Vagina (tissue), 2 donors: ENCODE measurements around the gene RUNX3. TPM values are rescaled to one million over a fixed set of nuclear protein-coding genes. Genes with fewer than 3 reads are reported as not detected.
A peak's percentile ranks its signal among the peaks of the same experiment; 100 is the strongest.
"Not testable (repeated sequence)": the region's sequence is repeated elsewhere in the genome, so short reads cannot be mapped to it uniquely, and the experiment has no call there.

ENCODE experiments used
- DNase-seq, 2 donors: peaks; one replicate each; pipeline ENCODE4 v3.0.0-alpha.2; 2017; ENCODE audit errors: extremely low spot score in 2 of 2
- H3K27ac ChIP-seq: fragments of 200-600 bp; sonication (generic); one replicate; pipeline ENCODE4 v1.5.1; 2019
- H3K27me3 ChIP-seq: fragments of 200-600 bp; sonication (generic); one replicate; pipeline ENCODE4 v1.5.1; 2019
- H3K36me3 ChIP-seq, 2 donors: fragments of 200-600 bp; sonication (generic); one replicate each; pipeline ENCODE4 v1.5.1; 2017 to 2019
- H3K4me1 ChIP-seq: fragments of 200-600 bp; sonication (generic); one replicate; pipeline ENCODE4 v1.5.1; 2019
- H3K4me3 ChIP-seq, 2 donors: fragments of 200-600 bp; sonication (generic); 1 replicate in 1 of 2; 2 replicates in 1 of 2; pipeline ENCODE4 v1.5.1; 2016 to 2019
- H3K9me3 ChIP-seq: fragments of 200-600 bp; sonication (generic); one replicate; pipeline ENCODE4 v1.5.1; 2019
- POLR2A ChIP-seq, 2 donors: fragments of 450-650 bp; IDR thresholded peaks; one replicate each; pipeline ENCODE4 v1.6.1; 2017; ENCODE audit warnings: antibody characterized with exemption in 2 of 2, mild to moderate bottlenecking in 2 of 2, moderate library complexity in 2 of 2
- POLR2AphosphoS5 ChIP-seq, 2 donors: sonication (generic); formaldehyde crosslinking; IDR thresholded peaks; one replicate each; pipeline ENCODE4 v1.9.0; 2017; ENCODE audit warnings: antibody characterized with exemption in 2 of 2, mild to moderate bottlenecking in 2 of 2, low read depth in 1 of 2; ENCODE audit not compliant: insufficient read depth in 1 of 2
- intact Hi-C: fragments of 100-400 bp; cut with DNase I; formaldehyde crosslinking; loops from one replicate; pipeline ENCODE4 v1.15.1; 2023
- total RNA-seq: library from RNA; depleted of rRNA; stranded (reverse); fragments of >200 nt; gene quantifications from one replicate; pipeline ENCODE4 v1.2.3, GENCODE V29; 2016
- TF ChIP-seq, protein P1 (sequence below), 3 experiments: fragments of 450-650 bp in 2 of 3; fragments of 200-600 bp in 1 of 3; sonication (generic) in 1 of 3; IDR thresholded peaks; one replicate each; pipeline ENCODE4 v1.5.1; 2017 to 2019; ENCODE audit warnings: antibody characterized with exemption in 3 of 3, mild to moderate bottlenecking in 2 of 3, moderate library complexity in 2 of 3

RUNX3 gene
- total RNA-seq, result 4.2 TPM

DNA sequence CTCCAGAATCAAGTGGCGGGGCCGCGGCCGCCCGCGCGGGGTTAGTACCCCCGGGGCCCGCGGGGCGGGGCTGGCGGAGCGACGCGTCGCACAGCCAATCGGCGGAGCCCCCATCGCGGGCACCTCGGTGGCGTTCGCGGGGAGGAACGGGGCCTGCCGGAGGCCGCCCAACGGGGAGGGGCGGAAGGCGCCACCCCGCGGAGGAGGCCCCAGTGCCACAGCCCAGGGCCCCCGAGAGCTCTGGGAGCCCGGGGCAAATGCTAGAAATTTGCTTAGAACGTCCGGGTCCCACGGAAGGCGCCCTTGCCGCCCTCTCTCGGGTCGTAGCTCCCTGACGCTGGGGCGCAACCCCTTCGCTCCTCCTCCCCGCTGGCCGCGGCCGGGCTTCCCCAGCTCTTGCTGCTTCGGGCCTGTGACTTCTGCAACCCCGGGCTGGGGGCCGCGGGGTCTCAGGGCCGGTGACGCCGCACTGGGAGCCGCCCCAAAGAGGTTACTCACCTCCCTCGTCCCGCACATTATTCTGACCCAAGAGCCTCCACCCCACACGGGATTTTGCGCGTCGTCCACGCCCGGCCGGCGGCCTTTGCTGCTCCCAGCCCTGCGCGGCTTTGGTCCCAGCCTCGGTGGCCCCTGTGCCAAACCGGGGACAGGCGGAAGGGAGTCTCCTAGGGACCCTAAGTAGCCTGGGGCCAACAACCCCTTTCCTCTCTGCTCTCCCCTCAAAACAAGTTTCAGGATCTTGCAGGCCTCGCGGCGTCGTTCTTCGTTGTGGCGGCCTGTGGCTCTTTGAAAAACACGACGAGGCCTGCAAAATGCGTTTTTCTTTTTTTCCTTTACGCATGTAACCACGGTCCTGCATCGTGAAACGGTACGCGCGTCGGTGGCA is at the start of gene RUNX3:
RUNX3 (minus strand) TSS at position 17 of the 886 bp plus-strand sequence. CDS start 408 bp downstream, outside the sequence.
- DNase-seq, result no peak
- Histone ChIP-seq H3K36me3 (no peaks in the 10 kb centered on the region), H3K4me1 (peaks cover 42% of the 10 kb centered on the region), H3K9me3 (no peaks in the 10 kb centered on the region), H3K4me3 (peak within 1 kb of the TSS; percentile 23 to 35), H3K27me3 (peaks cover 39% of the 10 kb centered on the region), H3K27ac (peak within 1 kb of the TSS; percentile 62)
- intact Hi-C loops, result no loop called here
- TF ChIP-seq POLR2A (IDR thresholded peaks at IDR 0.05) (no peak), POLR2AphosphoS5 (IDR thresholded peaks at IDR 0.05; ENCODE audit: insufficient read depth in 1 of 2, low read depth in 1 of 2) (peak in 1 of 2 donors; percentile 34)
- TF ChIP-seq, protein P1, sequence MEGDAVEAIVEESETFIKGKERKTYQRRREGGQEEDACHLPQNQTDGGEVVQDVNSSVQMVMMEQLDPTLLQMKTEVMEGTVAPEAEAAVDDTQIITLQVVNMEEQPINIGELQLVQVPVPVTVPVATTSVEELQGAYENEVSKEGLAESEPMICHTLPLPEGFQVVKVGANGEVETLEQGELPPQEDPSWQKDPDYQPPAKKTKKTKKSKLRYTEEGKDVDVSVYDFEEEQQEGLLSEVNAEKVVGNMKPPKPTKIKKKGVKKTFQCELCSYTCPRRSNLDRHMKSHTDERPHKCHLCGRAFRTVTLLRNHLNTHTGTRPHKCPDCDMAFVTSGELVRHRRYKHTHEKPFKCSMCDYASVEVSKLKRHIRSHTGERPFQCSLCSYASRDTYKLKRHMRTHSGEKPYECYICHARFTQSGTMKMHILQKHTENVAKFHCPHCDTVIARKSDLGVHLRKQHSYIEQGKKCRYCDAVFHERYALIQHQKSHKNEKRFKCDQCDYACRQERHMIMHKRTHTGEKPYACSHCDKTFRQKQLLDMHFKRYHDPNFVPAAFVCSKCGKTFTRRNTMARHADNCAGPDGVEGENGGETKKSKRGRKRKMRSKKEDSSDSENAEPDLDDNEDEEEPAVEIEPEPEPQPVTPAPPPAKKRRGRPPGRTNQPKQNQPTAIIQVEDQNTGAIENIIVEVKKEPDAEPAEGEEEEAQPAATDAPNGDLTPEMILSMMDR (IDR thresholded peaks at IDR 0.05), result no peak

DNA sequence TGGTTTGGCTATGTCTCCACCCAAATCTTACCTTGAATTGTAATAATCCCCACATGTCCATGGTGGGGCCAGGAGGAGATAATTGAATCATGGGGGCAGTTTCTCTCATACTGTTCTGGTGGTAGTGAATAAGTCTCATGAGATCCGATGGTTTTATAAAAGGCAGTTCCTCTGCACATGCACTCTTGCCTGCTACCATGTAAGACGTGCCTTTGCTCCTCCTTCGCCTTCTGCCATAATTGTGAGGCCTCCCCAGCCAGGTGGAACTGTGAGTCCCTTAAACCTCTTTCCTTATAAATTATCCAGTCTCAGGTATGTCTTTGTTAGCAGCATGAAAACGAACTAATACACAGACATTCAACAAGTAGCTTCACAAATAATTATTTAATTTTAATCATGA is 49.2 kb upstream of the RUNX3 start:
- H3K4me3 ChIP-seq, DNase-seq, intact Hi-C loops, H3K4me1 ChIP-seq, H3K27ac ChIP-seq, H3K9me3 ChIP-seq, H3K36me3 ChIP-seq, H3K27me3 ChIP-seq: not testable (repeated sequence)

DNA sequence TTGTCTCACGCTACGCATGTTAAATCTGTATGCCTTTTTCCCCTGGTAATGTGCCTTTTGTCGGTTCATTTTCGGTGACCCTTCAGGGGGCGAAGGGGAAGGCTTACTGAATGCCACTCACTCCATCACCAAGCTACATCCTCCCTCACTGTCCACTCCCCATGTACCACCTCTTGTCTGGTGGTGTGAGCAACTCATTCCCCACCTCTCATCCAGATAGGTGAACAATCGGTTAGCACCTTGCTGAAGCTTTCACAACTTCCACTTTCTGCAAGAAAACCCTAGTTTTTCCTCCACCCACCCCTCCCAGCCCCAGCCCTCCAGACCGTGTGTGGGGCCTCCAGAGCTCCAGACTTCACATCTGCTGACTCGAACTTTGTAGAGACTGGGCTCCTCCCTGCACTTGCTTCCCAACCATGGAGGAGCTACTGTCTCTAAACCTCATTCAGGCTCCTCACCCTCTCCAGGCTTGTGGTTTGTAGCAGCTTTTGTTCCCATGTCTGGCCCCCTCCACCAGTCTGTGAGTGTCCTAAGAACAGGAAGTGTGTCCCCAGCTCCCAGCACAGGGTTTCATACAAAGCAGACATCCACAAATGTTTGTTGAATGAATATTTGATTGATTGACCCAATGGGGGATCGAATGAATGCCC is 48.4 kb upstream of the RUNX3 start:
- intact Hi-C loops, result no loop called here

DNA sequence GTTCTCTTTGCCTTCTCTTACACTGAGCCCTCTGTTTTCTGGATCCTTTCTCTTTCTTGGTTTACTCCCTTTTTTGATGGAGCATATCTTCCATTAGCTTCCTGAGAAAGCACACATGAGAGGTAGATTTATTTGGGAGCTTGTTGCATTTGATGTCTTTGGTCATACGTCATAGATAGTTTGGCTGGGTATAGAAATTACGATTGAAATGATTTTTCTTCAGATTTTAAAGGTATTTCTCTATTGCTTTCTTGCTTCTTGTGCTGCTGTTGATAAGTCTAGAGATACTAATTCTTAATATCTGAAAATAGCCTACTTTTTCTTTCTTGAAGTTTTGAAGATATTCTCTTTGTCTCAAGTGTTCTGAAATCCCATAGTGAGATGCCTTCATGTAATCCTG is 45.3 kb upstream of the RUNX3 start:
- no peak for TF ChIP-seq POLR2A (IDR thresholded peaks at IDR 0.05)
- TF ChIP-seq POLR2AphosphoS5 (IDR thresholded peaks at IDR 0.05; ENCODE audit: insufficient read depth in 1 of 2, low read depth in 1 of 2), result no peak
- TF ChIP-seq, protein P1 (IDR thresholded peaks at IDR 0.05), result no peak
- intact Hi-C loops, result no loop called here
- Histone ChIP-seq H3K27me3 (no peaks in the 10 kb centered on the region), H3K4me3 (no peak overlapping the region), H3K4me1 (no peaks in the 10 kb centered on the region), H3K9me3 (peaks cover 5% of the 10 kb centered on the region), H3K36me3 (no peaks in the 10 kb centered on the region), H3K27ac (no peak overlapping the region)
- no peak for DNase-seq

More for the DNA sequence above, 48.4 kb upstream of the RUNX3 start:
- no peak overlapping the region for H3K27ac ChIP-seq
- TF ChIP-seq POLR2A (IDR thresholded peaks at IDR 0.05) (no peak), POLR2AphosphoS5 (IDR thresholded peaks at IDR 0.05; ENCODE audit: insufficient read depth in 1 of 2, low read depth in 1 of 2) (no peak)
- H3K4me3 ChIP-seq, result no peak overlapping the region
- no peak for DNase-seq
- peaks cover 5% of the 10 kb centered on the region for H3K9me3 ChIP-seq
- H3K4me1 ChIP-seq, result no peaks in the 10 kb centered on the region
- H3K36me3 ChIP-seq, result no peaks in the 10 kb centered on the region
- H3K27me3 ChIP-seq, result no peaks in the 10 kb centered on the region

DNA sequence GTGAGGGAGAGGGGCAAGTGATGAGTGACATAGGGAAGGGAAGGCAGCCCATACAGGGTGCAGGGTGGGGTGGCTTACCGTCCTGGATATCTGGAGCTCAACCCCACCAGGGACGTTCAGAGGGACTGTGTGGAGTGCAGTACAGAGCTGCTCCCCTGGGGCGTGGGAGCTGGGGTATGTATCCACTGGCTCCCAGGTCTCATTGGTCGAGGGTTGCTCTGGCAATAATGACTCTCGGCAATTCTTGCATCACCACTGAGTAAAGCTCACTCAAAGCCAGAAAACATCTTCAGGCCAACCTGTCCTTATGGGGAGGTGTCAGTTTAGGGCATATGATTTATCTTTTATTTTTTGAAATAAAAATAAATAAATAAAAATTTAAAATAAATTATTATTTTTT is 43.2 kb upstream of the RUNX3 start:
- intact Hi-C loops, result no loop called here
- Histone ChIP-seq H3K9me3 (peaks cover 5% of the 10 kb centered on the region), H3K27me3 (no peaks in the 10 kb centered on the region), H3K4me3 (no peak overlapping the region), H3K4me1 (no peaks in the 10 kb centered on the region), H3K36me3 (no peaks in the 10 kb centered on the region), H3K27ac (no peak overlapping the region)
- TF ChIP-seq, protein P1 (IDR thresholded peaks at IDR 0.05), result no peak
- TF ChIP-seq POLR2AphosphoS5 (IDR thresholded peaks at IDR 0.05; ENCODE audit: insufficient read depth in 1 of 2, low read depth in 1 of 2) (no peak), POLR2A (IDR thresholded peaks at IDR 0.05) (no peak)
- DNase-seq, result no peak

DNA sequence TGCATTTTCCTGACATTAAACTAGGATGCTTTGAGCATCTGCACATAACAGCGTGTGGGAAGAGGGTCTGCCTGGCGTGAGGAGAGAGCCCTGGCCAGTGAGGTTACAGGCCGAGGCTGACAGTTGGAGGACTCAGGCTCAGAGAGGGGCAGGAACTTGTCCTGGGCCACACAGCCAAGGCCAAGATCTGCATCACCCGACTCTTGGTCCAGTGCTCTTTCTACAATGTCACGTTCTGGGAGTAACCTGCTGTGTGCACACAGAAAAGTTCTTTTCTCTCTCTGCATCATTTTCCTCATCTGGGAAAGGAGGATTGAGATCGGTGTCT is 42.8 kb upstream of the RUNX3 start:
- no peak for DNase-seq
- Histone ChIP-seq H3K27me3 (no peaks in the 10 kb centered on the region), H3K27ac (no peak overlapping the region), H3K4me1 (no peaks in the 10 kb centered on the region), H3K36me3 (no peaks in the 10 kb centered on the region), H3K9me3 (peaks cover 5% of the 10 kb centered on the region), H3K4me3 (no peak overlapping the region)
- intact Hi-C loops, result no loop called here
- no peak for TF ChIP-seq POLR2A (IDR thresholded peaks at IDR 0.05)
- no peak for TF ChIP-seq POLR2AphosphoS5 (IDR thresholded peaks at IDR 0.05; ENCODE audit: insufficient read depth in 1 of 2, low read depth in 1 of 2)
